NCI-H226 (cell line): ENCODE results near the gene GMDS.
A peak's percentile ranks its signal among the peaks of the same experiment; 100 is the strongest.

ENCODE experiments used
- DNase-seq: peaks from one replicate; pipeline ENCODE4 v3.0.0-alpha.2; 2015

Gene GMDS

GRCh38 chr6:1633366-1634021, 611.9 kb downstream of the GMDS start:
- no peak for DNase-seq

- peak; percentile 88 for DNase-seq
Observed at GRCh38 chr6:1631251-1631650, 614.2 kb downstream of the GMDS start.

- DNase-seq: peak; percentile 97
Observed at GRCh38 chr6:1630771-1631217, 614.6 kb downstream of the GMDS start.

- DNase-seq: no peak
Observed at GRCh38 chr6:1630212-1630770, 615.1 kb downstream of the GMDS start.

GRCh38 chr6:1629316-1629715, 616.1 kb downstream of the GMDS start:
- no peak for DNase-seq

- no peak for DNase-seq
Observed at GRCh38 chr6:1627827-1628560, 617.4 kb downstream of the GMDS start.

GRCh38 chr6:1626481-1626880, 618.9 kb downstream of the GMDS start:
- no peak for DNase-seq

- no peak for DNase-seq
Observed at GRCh38 chr6:1625794-1626435, 619.5 kb downstream of the GMDS start.

GRCh38 chr6:1624851-1625781, 620.3 kb downstream of the GMDS start:
- DNase-seq: no peak

- no peak for DNase-seq
Observed at GRCh38 chr6:1624058-1624850, 621.2 kb downstream of the GMDS start.

GRCh38 chr6:1623769-1624057, 621.7 kb downstream of the GMDS start:
- no peak for DNase-seq

- DNase-seq: no peak
Observed at GRCh38 chr6:1622851-1623768, 622.3 kb downstream of the GMDS start.

GRCh38 chr6:1622220-1622850, 623.1 kb downstream of the GMDS start:
- no peak for DNase-seq

GRCh38 chr6:1621070-1621701, 624.2 kb downstream of the GMDS start:
- DNase-seq: no peak

- DNase-seq: no peak
Observed at GRCh38 chr6:1620504-1621069, 624.8 kb downstream of the GMDS start.

GRCh38 chr6:1619673-1620503, 625.5 kb downstream of the GMDS start:
- DNase-seq: no peak

GRCh38 chr6:1619098-1619672, 626.2 kb downstream of the GMDS start:
- no peak for DNase-seq
